KMS-11 (cell line): ENCODE data around the gene ALG6.

ENCODE experiments used
- H2AFZ ChIP-seq: fragments of 200-600 bp; sonication (generic); 2 replicates; pipeline ENCODE4 v1.6.1; 2016; ENCODE audit warnings: antibody characterized with exemption, mixed run types, low read depth
- H3K27ac ChIP-seq: fragments of 200-600 bp; sonication (generic); 2 replicates; pipeline ENCODE4 v1.6.1; 2016; ENCODE audit warnings: mild to moderate bottlenecking, mixed run types
- H3K27me3 ChIP-seq: fragments of 200-600 bp; sonication (generic); 2 replicates; pipeline ENCODE4 v1.6.1; 2017; ENCODE audit warnings: mild to moderate bottlenecking, low read depth, mixed run types, moderate library complexity; ENCODE audit not compliant: insufficient read depth
- H3K36me3 ChIP-seq: fragments of 200-600 bp; sonication (generic); 2 replicates; pipeline ENCODE4 v1.6.1; 2017; ENCODE audit warnings: mild to moderate bottlenecking, mixed run types; ENCODE audit not compliant: insufficient read depth
- H3K4me1 ChIP-seq: fragments of 200-600 bp; sonication (generic); 2 replicates; pipeline ENCODE4 v1.6.1; 2016; ENCODE audit warnings: mild to moderate bottlenecking, low read depth, mixed run types; ENCODE audit not compliant: poor library complexity, severe bottlenecking
- H3K4me2 ChIP-seq: fragments of 200-600 bp; sonication (generic); 2 replicates; pipeline ENCODE4 v1.7.0; 2016; ENCODE audit warnings: mild to moderate bottlenecking, mixed run types
- H3K4me3 ChIP-seq: fragments of 200-600 bp; sonication (generic); IDR thresholded peaks from 2 replicates; pipeline ENCODE4 v1.6.1; 2017; ENCODE audit warnings: low read depth, low read length, mixed read lengths; ENCODE audit not compliant: insufficient read depth
- H3K79me2 ChIP-seq: fragments of 200-600 bp; sonication (generic); 2 replicates; pipeline ENCODE4 v1.6.1; 2016; ENCODE audit warnings: low read depth, mixed run types; ENCODE audit not compliant: insufficient read depth
- H3K9ac ChIP-seq: fragments of 200-600 bp; sonication (generic); 2 replicates; pipeline ENCODE4 v1.6.1; 2016; ENCODE audit warnings: mild to moderate bottlenecking, mixed run types
- H4K20me1 ChIP-seq: fragments of 200-600 bp; sonication (generic); 2 replicates; pipeline ENCODE4 v1.6.1; 2016; ENCODE audit warnings: mild to moderate bottlenecking, mixed run types; ENCODE audit not compliant: insufficient read depth
- TF ChIP-seq, protein P1 (sequence below): fragments of 200-600 bp; sonication (generic); conservative IDR thresholded peaks from 2 replicates; pipeline ENCODE4 v1.6.1; 2017; ENCODE audit warnings: low read depth, mild to moderate bottlenecking, antibody characterized with exemption, low read length, moderate library complexity, mixed read lengths

The ALG6 gene

DNA sequence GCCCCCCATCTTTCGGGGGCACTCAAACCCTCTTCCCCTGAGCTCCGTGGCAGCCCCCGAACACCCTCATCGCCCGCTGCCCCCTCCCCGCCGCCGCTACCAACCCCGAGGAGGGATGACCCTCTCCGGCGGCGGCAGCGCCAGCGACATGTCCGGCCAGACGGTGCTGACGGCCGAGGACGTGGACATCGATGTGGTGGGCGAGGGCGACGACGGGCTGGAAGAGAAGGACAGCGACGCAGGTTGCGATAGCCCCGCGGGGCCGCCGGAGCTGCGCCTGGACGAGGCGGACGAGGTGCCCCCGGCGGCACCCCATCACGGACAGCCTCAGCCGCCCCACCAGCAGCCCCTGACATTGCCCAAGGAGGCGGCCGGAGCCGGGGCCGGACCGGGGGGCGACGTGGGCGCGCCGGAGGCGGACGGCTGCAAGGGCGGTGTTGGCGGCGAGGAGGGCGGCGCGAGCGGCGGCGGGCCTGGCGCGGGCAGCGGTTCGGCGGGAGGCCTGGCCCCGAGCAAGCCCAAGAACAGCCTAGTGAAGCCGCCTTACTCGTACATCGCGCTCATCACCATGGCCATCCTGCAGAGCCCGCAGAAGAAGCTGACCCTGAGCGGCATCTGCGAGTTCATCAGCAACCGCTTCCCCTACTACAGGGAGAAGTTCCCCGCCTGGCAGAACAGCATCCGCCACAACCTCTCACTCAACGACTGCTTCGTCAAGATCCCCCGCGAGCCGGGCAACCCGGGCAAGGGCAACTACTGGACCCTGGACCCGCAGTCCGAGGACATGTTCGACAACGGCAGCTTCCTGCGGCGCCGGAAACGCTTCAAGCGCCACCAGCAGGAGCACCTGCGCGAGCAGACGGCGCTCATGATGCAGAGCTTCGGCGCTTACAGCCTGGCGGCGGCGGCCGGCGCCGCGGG is 44.2 kb upstream of the ALG6 start:
- Histone ChIP-seq H2AFZ (peak overlapping the region; percentile 93), H4K20me1 (no peaks in the 10 kb centered on the region), H3K4me2 (peak overlapping the region; percentile 80), H3K4me3 (no peak overlapping the region), H3K9ac (peak overlapping the region; percentile 60; the same call in 1 of the 2 replicates), H3K4me1 (peaks cover 10% of the 10 kb centered on the region), H3K27me3 (no peaks in the 10 kb centered on the region), H3K36me3 (no peaks in the 10 kb centered on the region), H3K79me2 (no peaks in the 10 kb centered on the region), H3K27ac (no peak overlapping the region)
- TF ChIP-seq, protein P1, sequence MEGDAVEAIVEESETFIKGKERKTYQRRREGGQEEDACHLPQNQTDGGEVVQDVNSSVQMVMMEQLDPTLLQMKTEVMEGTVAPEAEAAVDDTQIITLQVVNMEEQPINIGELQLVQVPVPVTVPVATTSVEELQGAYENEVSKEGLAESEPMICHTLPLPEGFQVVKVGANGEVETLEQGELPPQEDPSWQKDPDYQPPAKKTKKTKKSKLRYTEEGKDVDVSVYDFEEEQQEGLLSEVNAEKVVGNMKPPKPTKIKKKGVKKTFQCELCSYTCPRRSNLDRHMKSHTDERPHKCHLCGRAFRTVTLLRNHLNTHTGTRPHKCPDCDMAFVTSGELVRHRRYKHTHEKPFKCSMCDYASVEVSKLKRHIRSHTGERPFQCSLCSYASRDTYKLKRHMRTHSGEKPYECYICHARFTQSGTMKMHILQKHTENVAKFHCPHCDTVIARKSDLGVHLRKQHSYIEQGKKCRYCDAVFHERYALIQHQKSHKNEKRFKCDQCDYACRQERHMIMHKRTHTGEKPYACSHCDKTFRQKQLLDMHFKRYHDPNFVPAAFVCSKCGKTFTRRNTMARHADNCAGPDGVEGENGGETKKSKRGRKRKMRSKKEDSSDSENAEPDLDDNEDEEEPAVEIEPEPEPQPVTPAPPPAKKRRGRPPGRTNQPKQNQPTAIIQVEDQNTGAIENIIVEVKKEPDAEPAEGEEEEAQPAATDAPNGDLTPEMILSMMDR = no peak

DNA sequence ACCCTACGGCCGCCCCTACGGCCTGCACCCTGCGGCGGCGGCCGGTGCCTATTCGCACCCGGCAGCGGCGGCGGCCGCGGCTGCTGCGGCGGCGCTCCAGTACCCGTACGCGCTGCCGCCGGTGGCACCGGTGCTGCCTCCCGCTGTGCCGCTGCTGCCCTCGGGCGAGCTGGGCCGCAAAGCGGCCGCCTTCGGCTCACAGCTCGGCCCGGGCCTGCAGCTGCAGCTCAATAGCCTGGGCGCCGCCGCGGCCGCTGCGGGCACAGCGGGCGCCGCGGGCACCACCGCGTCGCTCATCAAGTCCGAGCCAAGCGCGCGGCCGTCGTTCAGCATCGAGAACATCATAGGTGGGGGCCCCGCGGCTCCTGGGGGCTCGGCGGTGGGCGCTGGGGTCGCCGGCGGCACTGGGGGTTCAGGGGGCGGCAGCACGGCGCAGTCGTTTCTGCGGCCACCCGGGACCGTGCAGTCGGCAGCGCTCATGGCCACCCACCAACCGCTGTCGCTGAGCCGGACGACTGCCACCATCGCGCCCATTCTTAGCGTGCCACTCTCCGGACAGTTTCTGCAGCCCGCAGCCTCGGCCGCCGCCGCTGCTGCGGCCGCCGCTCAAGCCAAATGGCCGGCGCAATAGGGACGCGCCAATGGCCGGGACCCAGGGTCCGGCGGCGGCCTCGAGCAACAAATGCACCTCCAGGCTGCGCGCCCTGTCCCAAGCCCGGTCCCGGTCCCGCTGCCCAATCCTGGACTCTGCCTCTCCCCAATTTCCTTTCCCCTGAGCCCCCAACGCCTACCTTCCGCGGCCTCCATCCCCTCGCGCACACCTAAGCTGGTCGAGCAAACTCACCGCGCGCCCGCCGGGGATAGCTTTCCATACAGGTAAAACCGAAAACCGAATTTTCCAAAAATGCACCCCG is 43.3 kb upstream of the ALG6 start:
- H3K4me3 ChIP-seq = no peak overlapping the region
- H3K9ac ChIP-seq = no peak overlapping the region

GRCh38 chr1:63324779-63325119 is 42.7 kb upstream of the ALG6 start:
- Histone ChIP-seq H4K20me1 (no peaks in the 10 kb centered on the region), H3K79me2 (no peaks in the 10 kb centered on the region), H3K27me3 (no peaks in the 10 kb centered on the region), H3K4me2 (no peak overlapping the region), H3K27ac (no peak overlapping the region), H3K4me3 (no peak overlapping the region), H3K36me3 (no peaks in the 10 kb centered on the region), H3K4me1 (peaks cover 8% of the 10 kb centered on the region), H3K9ac (no peak overlapping the region), H2AFZ (no peak overlapping the region)
- TF ChIP-seq, protein P1 = no peak

More for the DNA sequence above, 43.3 kb upstream of the ALG6 start:
- no peaks in the 10 kb centered on the region for H3K79me2 ChIP-seq
- no peak overlapping the region for H3K4me2 ChIP-seq
- no peaks in the 10 kb centered on the region for H3K27me3 ChIP-seq
- no peaks in the 10 kb centered on the region for H4K20me1 ChIP-seq
- H3K36me3 ChIP-seq = no peaks in the 10 kb centered on the region
- no peak overlapping the region for H3K27ac ChIP-seq
- H3K4me1 ChIP-seq = peaks cover 8% of the 10 kb centered on the region
- H2AFZ ChIP-seq = no peak overlapping the region
- TF ChIP-seq, protein P1 = no peak

DNA sequence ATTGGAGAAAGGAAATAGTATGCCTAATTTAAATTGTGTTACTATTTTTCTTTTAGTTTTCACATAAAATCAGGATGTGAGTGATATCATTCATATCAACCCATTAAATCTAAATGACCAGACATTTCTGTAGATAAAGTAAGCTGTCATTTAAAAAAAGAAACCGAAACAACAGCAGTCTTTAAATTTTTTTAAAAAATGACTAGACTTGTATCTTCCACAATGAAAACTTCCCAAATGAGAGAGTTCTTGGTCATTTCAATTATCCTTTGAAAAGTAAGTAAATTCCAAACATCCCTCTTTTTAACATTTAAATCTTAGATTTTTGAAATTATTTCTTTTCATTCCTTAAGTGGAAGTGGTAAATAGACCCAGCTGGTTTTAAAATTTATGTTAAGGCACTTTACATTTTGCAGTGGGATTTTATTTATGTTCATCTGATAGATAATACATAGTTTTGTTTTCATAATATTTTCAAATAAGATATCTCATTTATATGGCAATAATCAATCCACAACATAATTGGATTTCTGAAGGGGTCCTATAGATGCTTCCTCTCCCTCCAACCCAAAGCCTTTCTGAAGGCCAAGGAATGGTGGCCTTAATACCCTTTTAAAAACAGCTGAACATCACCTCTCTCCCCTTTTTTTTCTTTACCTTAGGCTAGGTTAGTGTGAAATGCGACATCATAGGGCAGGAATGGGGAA is 42.0 kb upstream of the ALG6 start:
- H3K4me3 ChIP-seq = no peak overlapping the region
- no peaks in the 10 kb centered on the region for H3K36me3 ChIP-seq
- H2AFZ ChIP-seq = no peak overlapping the region
- H4K20me1 ChIP-seq = no peaks in the 10 kb centered on the region
- peaks cover 8% of the 10 kb centered on the region for H3K4me1 ChIP-seq
- no peak overlapping the region for H3K4me2 ChIP-seq
- TF ChIP-seq, protein P1 = no peak
- no peak overlapping the region for H3K27ac ChIP-seq
- H3K27me3 ChIP-seq = no peaks in the 10 kb centered on the region
- no peaks in the 10 kb centered on the region for H3K79me2 ChIP-seq
- H3K9ac ChIP-seq = no peak overlapping the region
